NCI-H2196 treated with DMSO at 0.1 percent for 48 hours (cell line): ENCODE data around the gene GAB2.

Source experiments
- DNase-seq: peaks from one replicate; lab custom pipeline; 2025; ENCODE audit not compliant: unreplicated experiment; lab: John Stamatoyannopoulos, UW

The GAB2 gene

DNA sequence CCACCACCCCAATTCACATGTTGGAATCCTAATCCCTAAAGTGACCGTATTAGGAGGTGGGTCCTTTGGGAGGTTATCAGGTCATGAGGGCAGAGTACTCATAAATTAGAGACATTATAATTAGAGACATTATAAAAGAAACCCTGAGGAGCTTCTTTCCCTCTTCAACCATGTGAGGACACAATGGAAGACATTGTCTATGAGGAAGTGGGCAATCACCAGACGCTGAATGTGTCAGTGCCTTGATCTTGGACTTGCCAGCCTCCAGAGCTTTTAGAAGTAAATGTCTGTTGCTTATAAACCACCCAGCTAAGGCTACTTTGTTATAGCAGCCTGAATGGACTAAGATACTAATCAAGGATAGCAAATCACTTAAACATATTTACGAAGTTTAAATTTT lies 14.8 kb downstream of the GAB2 start:
- DNase-seq, result no peak

- no peak for DNase-seq
These were observed 16.9 kb downstream of the GAB2 start for GRCh38 chr11:78400702-78401101.

- no peak for DNase-seq
These were observed 17.5 kb downstream of the GAB2 start for GRCh38 chr11:78400116-78400515.

DNA sequence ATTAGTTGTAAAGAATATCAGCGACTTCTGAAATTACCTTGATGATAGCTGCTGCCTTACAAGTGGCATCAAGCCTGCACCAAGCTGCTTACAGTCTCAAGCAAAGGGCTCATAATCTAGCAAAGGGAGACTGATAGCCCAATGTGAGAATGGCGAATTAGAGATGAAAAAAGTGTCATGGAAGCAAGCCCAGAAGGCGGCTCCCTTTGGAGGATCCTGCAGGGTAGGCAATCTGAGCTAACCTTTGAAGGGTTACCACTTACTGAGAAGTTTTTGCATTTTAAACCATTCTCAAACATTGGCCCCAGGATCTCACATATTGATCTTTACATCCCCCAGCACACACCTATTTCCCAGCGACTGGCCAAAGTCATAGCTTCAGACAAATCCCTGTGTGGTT lies 18.5 kb downstream of the GAB2 start:
- no peak for DNase-seq

GRCh38 chr11:78398715-78399114 lies 18.9 kb downstream of the GAB2 start:
- DNase-seq, result no peak

DNA sequence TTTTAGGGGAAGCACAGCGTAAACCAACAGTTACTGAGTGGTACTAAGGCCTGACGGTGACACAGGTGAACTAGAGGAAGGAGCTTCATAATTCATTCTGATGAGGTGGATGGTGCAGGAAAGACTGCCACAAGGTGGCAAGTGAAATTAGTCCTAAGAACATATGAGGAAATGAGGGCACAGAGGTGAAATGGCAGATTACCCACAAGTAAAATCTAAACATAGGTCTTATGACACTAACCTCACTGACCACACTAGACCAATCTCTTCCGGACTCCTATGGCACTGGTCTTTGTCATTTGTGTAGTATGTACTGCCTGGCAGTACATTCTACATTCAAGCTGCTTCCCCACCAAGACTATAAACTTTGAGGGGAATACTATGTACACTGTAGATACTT lies 20.2 kb downstream of the GAB2 start:
- DNase-seq, result no peak

DNA sequence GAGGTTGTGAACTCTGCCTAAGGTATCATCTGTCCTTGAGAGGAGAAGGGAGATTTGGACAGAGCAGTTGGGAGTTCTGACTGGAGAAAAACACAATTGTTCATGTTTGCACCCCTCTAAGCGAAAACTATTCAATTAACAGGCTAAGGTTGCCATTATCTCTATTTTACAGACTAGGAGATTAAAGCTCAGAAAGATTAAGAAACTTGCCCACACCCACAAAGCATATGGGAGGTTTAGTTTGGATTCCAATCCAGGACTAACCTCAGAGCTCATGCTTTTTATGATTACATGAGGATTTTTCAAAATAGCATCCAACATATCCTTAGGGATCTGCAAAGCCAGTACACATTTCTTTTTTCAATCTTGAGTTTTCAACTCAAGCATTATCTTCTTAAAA lies 22.0 kb downstream of the GAB2 start:
- DNase-seq, result no peak

- DNase-seq, result no peak
These were observed 24.8 kb downstream of the GAB2 start for GRCh38 chr11:78392854-78393253.

- DNase-seq, result no peak
These were observed 26.2 kb downstream of the GAB2 start for GRCh38 chr11:78391424-78391823.

DNA sequence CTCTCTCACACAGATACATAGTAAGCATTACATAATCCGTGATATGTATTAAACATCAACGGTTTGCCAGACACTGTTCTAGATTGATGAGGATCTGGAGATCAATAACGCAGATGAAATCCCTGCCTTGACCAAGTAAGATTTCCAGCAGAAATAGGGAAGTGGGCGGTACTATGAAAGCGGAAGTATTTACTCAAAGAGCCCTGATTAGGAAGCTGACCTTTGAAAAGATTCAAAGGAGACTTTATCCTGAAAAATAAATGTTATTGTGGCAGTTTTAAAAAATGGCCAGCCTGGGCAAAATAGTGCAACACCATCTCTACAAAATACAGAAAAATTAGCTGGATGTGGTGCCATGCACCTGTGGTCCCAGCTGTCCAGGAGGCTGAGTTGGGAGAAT lies 26.8 kb downstream of the GAB2 start:
- no peak for DNase-seq

- DNase-seq, result no peak
These were observed 31.2 kb downstream of the GAB2 start for GRCh38 chr11:78386215-78386941.

DNA sequence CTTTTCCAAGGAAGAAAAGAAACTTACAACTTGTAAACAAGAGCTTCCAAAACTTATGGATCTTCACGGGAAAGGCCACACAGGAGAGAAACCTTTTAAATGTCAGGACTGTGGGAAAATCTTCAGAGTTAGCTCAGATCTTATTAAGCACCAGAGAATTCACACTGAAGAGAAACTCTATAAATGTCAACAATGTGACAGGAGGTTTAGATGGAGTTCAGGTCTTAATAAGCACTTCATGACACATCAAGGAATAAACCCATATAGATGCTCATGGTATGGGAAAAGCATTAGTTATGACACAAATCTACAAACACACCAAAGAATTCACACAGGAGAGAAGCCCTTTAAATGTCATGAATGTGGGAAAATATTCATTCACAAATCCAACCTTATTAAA lies 32.4 kb downstream of the GAB2 start:
- no peak for DNase-seq

- no peak for DNase-seq
These were observed 33.4 kb downstream of the GAB2 start for GRCh38 chr11:78384231-78384630.

DNA sequence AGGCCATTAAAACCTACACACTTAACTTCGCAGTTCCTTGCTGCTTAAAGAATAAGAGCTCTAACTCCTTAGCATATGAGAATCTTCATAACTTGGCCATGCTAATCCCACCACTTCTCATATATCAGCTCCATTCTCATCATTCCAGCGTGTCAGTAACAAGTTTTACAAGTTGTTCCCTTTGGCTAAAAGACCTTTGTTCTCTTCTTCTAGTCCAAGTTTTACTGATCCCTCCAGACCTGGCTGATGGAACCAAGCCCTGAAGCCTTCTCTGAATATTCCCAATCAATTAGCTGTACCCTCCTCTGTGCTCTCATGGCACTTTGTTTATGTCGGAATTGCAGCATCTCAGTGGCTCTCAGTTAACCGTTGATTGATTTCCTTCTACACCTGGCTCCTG lies 35.8 kb downstream of the GAB2 start:
- DNase-seq, result no peak

GRCh38 chr11:78380615-78381051 lies 37.0 kb downstream of the GAB2 start:
- no peak for DNase-seq

DNA sequence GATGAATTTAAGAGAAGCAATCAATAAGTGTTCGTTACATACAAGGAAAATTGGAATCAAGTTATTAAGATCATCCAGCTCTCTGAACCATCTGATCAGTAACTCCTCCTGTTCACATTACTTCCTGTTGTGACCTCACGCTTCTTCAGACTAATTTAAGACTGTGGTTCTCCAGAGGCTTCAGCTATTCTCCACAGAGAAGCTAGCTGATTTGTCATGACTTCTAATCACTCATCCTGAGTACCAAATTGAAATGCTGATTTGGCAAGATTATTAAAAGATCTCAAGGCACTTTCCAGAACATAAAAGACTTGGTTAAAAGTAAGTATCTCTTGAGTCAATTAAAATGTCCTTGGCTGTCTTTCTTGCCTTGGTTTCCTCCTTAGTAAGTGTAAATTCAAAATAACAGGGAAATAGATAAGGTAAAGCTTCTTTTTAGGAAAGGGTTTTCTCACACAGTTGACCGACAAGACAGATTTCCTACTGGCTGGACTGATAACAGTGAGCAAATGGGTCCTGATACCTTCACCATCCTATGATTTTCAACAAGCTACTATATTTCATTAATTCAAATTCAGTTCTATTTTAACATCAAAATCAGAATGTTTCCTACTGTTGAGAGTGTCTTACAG lies 38.5 kb downstream of the GAB2 start:
- DNase-seq, result no peak

DNA sequence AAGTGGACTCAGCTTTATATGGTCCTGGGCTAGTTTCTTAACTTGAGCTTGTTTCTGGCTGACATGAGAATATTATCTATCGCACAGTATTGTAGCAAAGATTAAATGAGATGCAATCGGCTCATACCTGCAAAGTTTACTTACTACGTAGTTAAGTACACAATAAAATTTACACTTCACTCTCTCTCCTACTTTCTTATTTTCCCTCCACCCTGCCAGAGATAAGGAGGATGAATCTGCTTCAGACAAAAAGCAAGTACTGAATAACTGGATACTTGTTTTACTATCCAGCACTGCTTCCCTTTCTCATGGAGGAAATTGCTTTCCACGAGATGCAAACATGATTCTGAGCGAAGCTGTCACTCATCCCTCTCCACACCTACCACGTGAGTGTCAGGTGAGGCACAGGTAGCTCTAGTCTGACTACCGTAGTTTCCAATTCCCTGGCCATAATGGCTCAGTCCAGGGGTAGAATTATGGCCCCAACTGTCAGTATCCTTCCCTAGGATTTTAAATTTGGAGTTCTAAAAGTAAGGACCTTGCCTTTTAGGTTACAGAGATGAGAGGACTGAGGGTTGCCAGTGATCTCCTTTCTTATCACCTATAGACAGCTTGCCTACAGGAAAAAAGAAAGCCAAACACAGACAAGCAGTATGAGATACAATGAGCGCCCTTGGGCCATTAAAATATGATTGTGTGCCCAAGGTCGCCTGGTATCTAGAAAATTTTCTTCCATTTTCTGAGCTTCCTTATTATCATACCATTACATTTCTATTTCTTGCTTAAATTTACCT lies 39.8 kb downstream of the GAB2 start:
- no peak for DNase-seq

- no peak for DNase-seq
These were observed 40.8 kb downstream of the GAB2 start for GRCh38 chr11:78376858-78377257.

- no peak for DNase-seq
These were observed 42.7 kb downstream of the GAB2 start for GRCh38 chr11:78374917-78375316.

- no peak for DNase-seq
These were observed 43.9 kb downstream of the GAB2 start for GRCh38 chr11:78373689-78374088.

GRCh38 chr11:78372114-78372768 lies 45.4 kb downstream of the GAB2 start:
- DNase-seq, result no peak
